ENCODE data around the gene CAND2.

Gene CAND2

DNA sequence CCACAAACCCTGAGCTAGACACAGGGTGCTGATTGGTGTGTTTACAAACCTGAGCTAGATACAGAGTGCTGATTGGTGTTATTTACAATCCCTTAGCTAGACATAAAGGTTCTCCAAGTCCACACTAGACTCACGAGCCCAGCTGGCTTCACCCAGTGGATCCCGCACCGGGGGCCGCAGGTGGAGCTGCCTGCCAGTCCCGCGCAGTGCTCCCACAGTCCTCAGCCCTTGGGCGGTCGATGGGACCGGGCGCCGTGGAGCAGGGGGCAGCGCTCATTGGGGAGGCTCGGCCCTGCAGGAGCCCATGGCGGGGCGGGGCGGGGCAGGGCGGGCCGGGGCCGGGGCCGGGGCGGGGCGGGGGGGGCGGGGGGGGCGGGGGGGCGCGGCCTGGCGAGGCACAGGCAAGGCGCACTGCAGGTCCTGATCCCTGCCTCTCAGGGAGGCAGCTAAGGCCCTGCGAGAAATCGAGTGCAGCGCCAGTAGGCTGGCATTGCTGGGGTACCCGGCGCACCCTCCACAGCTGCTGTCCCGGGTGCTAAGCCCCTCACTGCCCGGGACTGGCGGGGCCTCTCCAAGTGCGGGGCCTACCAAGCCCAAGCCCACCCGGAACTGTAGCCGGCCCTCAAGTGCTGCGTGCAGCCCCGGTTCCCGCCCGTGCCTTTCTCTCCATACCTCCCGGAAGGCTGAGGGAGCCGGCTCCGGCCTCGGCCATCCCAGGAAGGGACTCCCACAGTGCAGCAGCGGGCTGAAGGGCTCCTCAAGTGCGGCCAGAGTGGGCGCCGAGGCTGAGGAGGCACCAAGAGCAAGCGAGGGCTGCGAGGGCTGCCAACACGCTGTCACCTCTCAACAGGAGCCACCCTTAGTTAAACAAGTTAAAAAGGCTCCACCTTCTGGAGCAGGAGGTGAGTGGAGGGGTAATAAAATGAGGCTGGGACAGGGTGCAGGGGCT is 27.6 kb upstream of the CAND2 start:
- ChIA-PET POLR2A (no interaction called here), CTCF (interaction anchor here (0.9 to 1.4 kb wide), 4 partner anchors 11 to 42 kb away, joined by 3 to 5 read pairs (median 4); no protein-coding TSS in a partner anchor)
- TF ChIP-seq, protein P1, sequence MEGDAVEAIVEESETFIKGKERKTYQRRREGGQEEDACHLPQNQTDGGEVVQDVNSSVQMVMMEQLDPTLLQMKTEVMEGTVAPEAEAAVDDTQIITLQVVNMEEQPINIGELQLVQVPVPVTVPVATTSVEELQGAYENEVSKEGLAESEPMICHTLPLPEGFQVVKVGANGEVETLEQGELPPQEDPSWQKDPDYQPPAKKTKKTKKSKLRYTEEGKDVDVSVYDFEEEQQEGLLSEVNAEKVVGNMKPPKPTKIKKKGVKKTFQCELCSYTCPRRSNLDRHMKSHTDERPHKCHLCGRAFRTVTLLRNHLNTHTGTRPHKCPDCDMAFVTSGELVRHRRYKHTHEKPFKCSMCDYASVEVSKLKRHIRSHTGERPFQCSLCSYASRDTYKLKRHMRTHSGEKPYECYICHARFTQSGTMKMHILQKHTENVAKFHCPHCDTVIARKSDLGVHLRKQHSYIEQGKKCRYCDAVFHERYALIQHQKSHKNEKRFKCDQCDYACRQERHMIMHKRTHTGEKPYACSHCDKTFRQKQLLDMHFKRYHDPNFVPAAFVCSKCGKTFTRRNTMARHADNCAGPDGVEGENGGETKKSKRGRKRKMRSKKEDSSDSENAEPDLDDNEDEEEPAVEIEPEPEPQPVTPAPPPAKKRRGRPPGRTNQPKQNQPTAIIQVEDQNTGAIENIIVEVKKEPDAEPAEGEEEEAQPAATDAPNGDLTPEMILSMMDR (IDR thresholded peaks at IDR 0.05; ENCODE audit: control extremely low read depth, extremely low read depth, low read depth, missing control alignments): no peak
- no peak for DNase-seq (ENCODE audit: extremely low spot score)

DNA sequence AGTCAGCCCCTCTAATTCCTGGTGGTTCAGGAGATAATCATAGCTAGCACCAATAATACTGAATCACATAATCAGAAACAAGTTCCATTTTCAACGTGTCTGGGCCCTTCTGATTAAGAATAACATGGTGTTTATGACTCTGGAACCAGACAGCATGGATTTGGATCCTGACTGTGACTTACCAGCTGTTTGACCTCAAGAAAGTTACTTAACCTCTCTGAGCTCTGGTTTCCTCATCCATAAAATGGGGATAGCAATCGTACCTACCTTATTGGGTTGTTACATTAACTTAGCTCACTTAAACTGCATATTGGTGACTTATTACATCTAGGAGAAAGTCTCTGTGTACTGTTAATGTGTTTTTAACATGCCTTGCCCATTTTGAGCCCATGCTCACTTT is 26.7 kb upstream of the CAND2 start:
- CTCF ChIA-PET: interaction anchor here (1.4 to 2.3 kb wide), 2 partner anchors 18 to 28 kb away, joined by 3 to 7 read pairs; no protein-coding TSS in a partner anchor

DNA sequence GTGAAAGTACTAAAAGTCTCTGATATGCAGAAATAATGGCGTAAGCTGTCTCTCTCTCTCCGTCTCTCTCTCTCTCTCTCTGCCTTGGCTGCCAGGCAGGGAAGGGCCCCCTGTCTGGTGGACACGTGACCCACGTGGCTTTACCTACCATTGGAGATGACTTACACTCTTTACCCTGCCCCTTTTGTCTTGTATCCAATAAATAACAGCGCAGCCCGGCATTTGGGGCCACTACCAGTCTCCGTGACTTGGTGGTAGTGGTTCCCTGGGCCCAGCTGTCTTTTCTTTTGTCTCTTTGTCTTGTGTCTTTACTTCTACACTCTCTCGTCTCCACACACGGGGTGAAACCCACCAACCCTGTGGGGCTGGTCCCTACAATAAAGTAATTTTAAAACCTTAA is 25.2 kb upstream of the CAND2 start:
- POLR2A ChIA-PET: no interaction called here
- DNase-seq (ENCODE audit: extremely low spot score): no peak
- TF ChIP-seq, protein P1 (IDR thresholded peaks at IDR 0.05; ENCODE audit: control extremely low read depth, extremely low read depth, low read depth, missing control alignments): no peak
- CTCF ChIA-PET: interaction anchor here (2.3 kb wide), 1 partner anchor 17 kb away, joined by 7 read pairs; no protein-coding TSS in a partner anchor

More for the DNA sequence above, 26.7 kb upstream of the CAND2 start:
- POLR2A ChIA-PET: no interaction called here
- no peak for DNase-seq (ENCODE audit: extremely low spot score)
- TF ChIP-seq, protein P1 (IDR thresholded peaks at IDR 0.05; ENCODE audit: control extremely low read depth, extremely low read depth, low read depth, missing control alignments): no peak

DNA sequence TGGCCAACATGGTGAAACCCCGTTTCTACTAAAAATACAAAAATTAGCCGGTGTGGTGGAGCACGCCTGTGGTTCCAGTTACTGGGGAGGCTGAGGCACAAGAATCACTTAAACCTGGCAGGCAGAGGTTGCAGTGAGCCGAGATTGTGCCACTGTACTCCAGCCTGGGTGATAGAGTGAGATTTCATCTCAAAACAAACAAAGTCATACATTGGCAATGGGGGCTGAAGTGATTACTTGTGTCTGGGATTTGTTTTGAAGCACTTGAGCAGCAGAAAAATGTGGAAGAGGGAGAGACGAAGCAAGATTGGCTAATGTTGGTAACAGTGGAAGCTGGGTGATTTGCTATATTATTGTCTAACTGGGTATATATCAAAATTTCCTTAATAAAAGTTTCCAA is 24.0 kb upstream of the CAND2 start:
- ChIA-PET CTCF (no interaction called here), POLR2A (no interaction called here)
- TF ChIP-seq, protein P1 (IDR thresholded peaks at IDR 0.05; ENCODE audit: control extremely low read depth, extremely low read depth, low read depth, missing control alignments): no peak
- no peak for DNase-seq (ENCODE audit: extremely low spot score)

DNA sequence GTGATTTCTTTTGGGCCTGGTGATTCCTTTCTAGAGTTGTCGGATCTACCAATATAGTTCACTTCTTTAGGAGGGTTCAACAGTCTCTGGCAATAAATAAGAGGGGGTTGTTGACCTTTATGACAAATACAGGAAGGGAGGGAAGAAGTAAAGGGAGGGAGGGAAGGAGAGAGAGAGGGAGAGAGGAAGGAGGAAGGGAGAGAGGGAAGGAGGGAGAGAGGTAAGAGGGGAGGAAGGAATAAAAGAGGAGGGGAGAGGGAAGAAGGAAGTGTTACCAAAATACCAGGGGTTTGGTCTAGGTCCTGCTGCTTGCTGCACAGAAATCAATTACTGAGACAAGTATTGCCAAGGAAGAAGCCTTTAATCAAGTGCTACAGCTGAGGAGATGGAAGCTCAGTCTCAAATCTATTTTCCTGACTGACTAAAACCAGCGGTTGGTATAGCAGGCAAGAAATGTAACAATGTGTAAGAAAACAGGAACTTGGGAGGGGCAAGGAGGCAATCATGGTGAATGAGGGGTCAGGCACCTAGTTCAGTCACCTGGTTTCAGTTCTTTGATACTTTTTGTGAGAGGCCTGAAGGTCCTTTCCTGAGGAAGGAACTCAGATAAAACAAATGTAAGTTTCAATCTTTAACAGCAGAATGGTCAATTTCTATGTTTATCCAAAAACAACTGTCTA is 23.3 kb upstream of the CAND2 start:
- TF ChIP-seq, protein P1 (IDR thresholded peaks at IDR 0.05; ENCODE audit: control extremely low read depth, extremely low read depth, low read depth, missing control alignments): no peak
- no peak for DNase-seq (ENCODE audit: extremely low spot score)
- ChIA-PET CTCF (interaction anchor here (1.8 kb wide), 1 partner anchor 14 kb away, joined by 12 read pairs; no protein-coding TSS in a partner anchor), POLR2A (no interaction called here)

DNA sequence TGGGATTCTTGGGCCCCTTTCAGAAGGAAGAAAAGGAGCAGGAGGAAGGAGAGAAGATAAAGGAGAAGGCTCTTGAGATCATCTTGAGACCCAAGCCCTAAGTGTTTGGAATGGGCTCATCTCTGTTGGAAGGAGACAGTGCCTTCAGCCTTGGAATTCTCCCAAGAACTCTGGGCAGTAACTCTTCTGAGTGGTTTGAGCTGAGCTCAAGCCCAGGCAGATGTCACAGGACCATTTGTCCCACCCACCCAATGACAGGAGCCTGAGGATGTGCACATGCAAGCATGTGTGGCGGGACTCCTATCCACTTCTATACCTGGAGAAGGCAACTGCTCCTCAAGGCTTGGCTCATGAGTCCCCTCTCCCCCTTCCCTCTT is 22.8 kb upstream of the CAND2 start:
- CTCF ChIA-PET: interaction anchor here (0.9 to 1.8 kb wide), 5 partner anchors 11 to 94 kb away, joined by 3 to 12 read pairs (median 4); partner anchors contain the start of gene RPL32
- TF ChIP-seq, protein P1 (IDR thresholded peaks at IDR 0.05; ENCODE audit: control extremely low read depth, extremely low read depth, low read depth, missing control alignments): no peak
- POLR2A ChIA-PET: no interaction called here
- DNase-seq (ENCODE audit: extremely low spot score): no peak
